IPS DF 6.9 (cell line): Measurements from ENCODE around the gene IFI44.
A peak's percentile ranks its signal among the peaks of the same experiment; 100 is the strongest.

Source experiments
- DNase-seq: peaks from one replicate; pipeline ENCODE4 v3.0.0-alpha.2; 2013; ENCODE audit warnings: low read depth, low spot score
- H3K27ac ChIP-seq: one replicate; pipeline ENCODE4 v1.5.1; 2013; ENCODE audit warnings: low read length, control low read depth
- H3K27me3 ChIP-seq: 2 replicates; pipeline ENCODE4 v1.6.1; 2013; ENCODE audit warnings: mild to moderate bottlenecking, low read length; ENCODE audit not compliant: control insufficient read depth, insufficient read depth
- H3K36me3 ChIP-seq: 2 replicates; pipeline ENCODE4 v1.6.1; 2013; ENCODE audit warnings: low read length; ENCODE audit not compliant: control insufficient read depth, insufficient read depth
- H3K4me1 ChIP-seq: 2 replicates; pipeline ENCODE4 v1.6.1; 2013; ENCODE audit warnings: low read length; ENCODE audit not compliant: control insufficient read depth, insufficient read depth
- H3K4me3 ChIP-seq: 2 replicates; pipeline ENCODE4 v1.5.1; 2013; ENCODE audit warnings: mild to moderate bottlenecking, low read length
- H3K9me3 ChIP-seq: 2 replicates; pipeline ENCODE4 v1.6.1; 2013; ENCODE audit warnings: low read length, inconsistent platforms; ENCODE audit not compliant: control insufficient read depth, insufficient read depth
- WGBS: extraction: QIAGEN DNeasy Blood & Tissue Kit; methylation state at CpG from one replicate; pipeline ENCODE4 v1.1.7; 2013; ENCODE audit warnings: mixed read lengths, missing lambda C conversion rate; ENCODE audit not compliant: insufficient read length, insufficient coverage; 5-methylcytosine and 5-hydroxymethylcytosine counted together

IFI44 gene

DNA sequence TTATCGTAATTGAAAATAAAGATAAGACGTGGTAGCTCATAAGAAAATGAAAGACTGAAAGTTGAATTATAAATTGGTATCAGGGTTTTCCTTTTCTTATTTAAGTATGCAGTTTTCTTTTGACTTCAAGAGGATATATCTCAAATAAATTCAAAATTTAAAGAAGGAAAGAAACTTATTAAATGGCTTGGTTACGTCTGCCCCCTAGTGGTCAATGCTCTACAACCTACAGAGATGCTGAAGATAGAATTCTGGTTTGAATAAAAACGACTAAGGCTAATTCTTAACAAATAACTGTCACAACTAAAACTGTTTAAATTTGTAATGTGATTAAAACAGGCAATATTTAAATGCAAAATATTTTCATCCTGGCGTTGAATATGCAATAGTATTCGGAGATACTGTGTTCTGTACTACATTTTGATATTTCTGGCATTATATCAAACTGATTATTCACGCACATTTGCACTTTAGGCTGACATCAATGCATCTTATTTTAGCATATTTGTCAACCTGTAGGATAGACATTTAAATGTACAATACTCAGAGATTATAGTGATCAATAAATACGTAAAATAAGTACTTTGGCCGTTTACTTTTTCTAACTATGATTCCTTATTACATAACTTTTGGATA is 26.8 kb downstream of the IFI44 start:
- no peak overlapping the region for H3K27ac ChIP-seq
- 100% methylated on average over 2 of the region's 9 CpGs for WGBS
- no peaks in the 10 kb centered on the region for H3K9me3 ChIP-seq
- no peak overlapping the region for H3K4me3 ChIP-seq
- no peaks in the 10 kb centered on the region; the same call in 1 of the 2 replicates for H3K4me1 ChIP-seq
- H3K36me3 ChIP-seq: no peaks in the 10 kb centered on the region
- DNase-seq: peak; percentile 18
- H3K27me3 ChIP-seq: no peaks in the 10 kb centered on the region

DNA sequence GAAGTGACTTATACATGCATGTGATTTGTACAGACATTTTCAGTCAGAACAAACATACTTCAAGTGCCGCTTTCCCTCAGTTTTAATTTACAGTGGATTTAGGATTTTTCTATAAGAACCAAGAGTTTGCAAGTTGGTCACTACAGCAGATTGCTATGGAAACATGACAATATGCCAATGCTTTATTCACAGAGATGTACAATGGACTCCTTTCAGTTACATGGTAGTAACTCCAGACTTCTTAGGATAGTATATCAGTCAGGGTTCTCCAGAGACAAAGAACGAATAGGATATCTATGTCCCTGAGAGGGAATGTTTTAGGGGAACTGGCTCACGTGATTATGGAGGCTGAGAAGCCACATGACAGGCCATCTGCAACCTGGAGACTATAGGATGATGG is 27.4 kb downstream of the IFI44 start:
- no CpG with 5 or more reads among the region's 3 CpGs for WGBS
- no peak overlapping the region for H3K27ac ChIP-seq
- H3K9me3 ChIP-seq: no peaks in the 10 kb centered on the region
- no peak for DNase-seq
- H3K36me3 ChIP-seq: no peaks in the 10 kb centered on the region
- no peaks in the 10 kb centered on the region for H3K27me3 ChIP-seq
- H3K4me3 ChIP-seq: no peak overlapping the region
- H3K4me1 ChIP-seq: no peaks in the 10 kb centered on the region; the same call in 1 of the 2 replicates

DNA sequence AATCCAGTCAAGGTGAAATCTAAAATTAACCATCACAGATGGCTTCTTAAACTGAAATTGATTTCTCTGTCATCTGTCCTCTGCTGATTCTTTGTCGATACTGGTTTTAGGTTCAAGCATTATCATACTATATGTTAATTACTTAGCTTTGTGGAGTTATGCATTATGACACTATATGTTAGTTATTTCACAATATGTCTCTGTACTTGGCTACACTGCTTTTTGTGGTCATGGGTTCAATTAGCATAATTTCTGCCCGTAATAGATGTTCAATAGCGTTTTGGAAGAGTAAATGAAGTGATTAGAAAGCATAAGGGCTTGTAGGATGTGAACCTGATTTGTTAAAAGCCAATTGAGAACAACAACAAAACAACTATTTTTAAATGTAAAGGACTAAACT is 28.2 kb downstream of the IFI44 start:
- Histone ChIP-seq H3K9me3 (no peaks in the 10 kb centered on the region), H3K4me1 (no peaks in the 10 kb centered on the region; the same call in 1 of the 2 replicates), H3K27ac (no peak overlapping the region), H3K4me3 (no peak overlapping the region), H3K27me3 (no peaks in the 10 kb centered on the region), H3K36me3 (no peaks in the 10 kb centered on the region)
- no CpG with 5 or more reads among the region's 3 CpGs for WGBS
- no peak for DNase-seq

- H3K4me3 ChIP-seq: no peak overlapping the region
- DNase-seq: no peak
Observed at GRCh38 chr1:78678324-78678723, 28.7 kb downstream of the IFI44 start.

GRCh38 chr1:78681265-78681664 is 31.6 kb downstream of the IFI44 start:
- Histone ChIP-seq H3K27me3 (no peaks in the 10 kb centered on the region), H3K4me1 (no peaks in the 10 kb centered on the region; the same call in 1 of the 2 replicates), H3K9me3 (no peaks in the 10 kb centered on the region), H3K4me3 (no peak overlapping the region), H3K27ac (no peak overlapping the region), H3K36me3 (no peaks in the 10 kb centered on the region)
- WGBS: no CpG with 5 or more reads among the region's 2 CpGs
- no peak for DNase-seq

More at GRCh38 chr1:78678324-78678723, 28.7 kb downstream of the IFI44 start:
- H3K9me3 ChIP-seq: no peaks in the 10 kb centered on the region
- H3K36me3 ChIP-seq: no peaks in the 10 kb centered on the region
- H3K27ac ChIP-seq: no peak overlapping the region
- H3K4me1 ChIP-seq: no peaks in the 10 kb centered on the region; the same call in 1 of the 2 replicates
- no peaks in the 10 kb centered on the region for H3K27me3 ChIP-seq

DNA sequence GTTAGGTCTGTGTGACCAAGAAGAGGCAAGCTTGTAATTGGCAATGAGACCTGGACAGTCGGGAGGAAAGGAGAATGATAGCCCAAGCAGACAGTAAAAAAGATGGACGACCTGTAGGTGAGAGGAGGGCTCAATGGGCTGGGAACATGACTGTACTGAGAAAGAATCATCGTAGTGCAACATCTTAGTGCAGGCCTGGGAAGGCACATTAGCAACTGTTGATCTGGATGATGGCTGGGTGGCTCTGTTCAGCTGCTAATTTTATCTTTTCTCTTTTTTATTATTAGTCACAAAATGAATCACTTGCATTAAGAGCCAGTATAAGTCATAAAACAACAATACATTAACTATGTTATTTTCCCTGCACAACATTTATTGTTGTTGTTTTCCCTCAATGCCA is 32.9 kb downstream of the IFI44 start:
- no peak for DNase-seq
- no peaks in the 10 kb centered on the region; the same call in 1 of the 2 replicates for H3K4me1 ChIP-seq
- no peaks in the 10 kb centered on the region for H3K27me3 ChIP-seq
- no peaks in the 10 kb centered on the region for H3K36me3 ChIP-seq
- no peaks in the 10 kb centered on the region for H3K9me3 ChIP-seq
- H3K4me3 ChIP-seq: no peak overlapping the region
- H3K27ac ChIP-seq: no peak overlapping the region
- WGBS: no CpG with 5 or more reads among the region's 3 CpGs

GRCh38 chr1:78683079-78683478 is 33.4 kb downstream of the IFI44 start:
- no peaks in the 10 kb centered on the region for H3K36me3 ChIP-seq
- no peaks in the 10 kb centered on the region for H3K27me3 ChIP-seq
- no peak for DNase-seq
- no peak overlapping the region for H3K4me3 ChIP-seq
- H3K9me3 ChIP-seq: no peaks in the 10 kb centered on the region
- H3K27ac ChIP-seq: no peak overlapping the region
- WGBS: no CpG with 5 or more reads among the region's 2 CpGs
- H3K4me1 ChIP-seq: no peaks in the 10 kb centered on the region; the same call in 1 of the 2 replicates

DNA sequence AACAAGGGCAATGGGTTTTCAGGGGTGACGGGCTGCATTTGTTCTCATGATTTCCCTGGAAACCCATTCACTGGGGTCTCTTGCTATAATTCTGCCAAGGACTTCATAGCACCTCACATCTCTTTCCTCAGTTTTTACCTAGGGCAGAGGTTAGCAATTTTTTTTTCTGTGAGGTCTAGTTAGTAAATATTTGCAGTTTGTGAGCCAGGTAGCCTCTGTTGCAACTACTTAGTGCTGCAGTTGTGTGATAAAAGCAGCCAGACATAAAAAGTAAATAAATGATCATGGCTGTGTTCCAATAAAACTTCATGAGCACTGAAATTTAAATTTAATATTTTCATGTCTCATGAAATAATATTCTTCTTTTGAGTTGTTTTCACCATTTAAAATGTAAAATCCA is 37.7 kb downstream of the IFI44 start:
- Histone ChIP-seq H3K27ac (no peak overlapping the region), H3K27me3 (no peaks in the 10 kb centered on the region; the same call in 1 of the 2 replicates), H3K9me3 (no peaks in the 10 kb centered on the region), H3K4me1 (no peaks in the 10 kb centered on the region), H3K4me3 (no peak overlapping the region), H3K36me3 (no peaks in the 10 kb centered on the region)
- no peak for DNase-seq
- WGBS: no CpG with 5 or more reads among the region's 1 CpG

DNA sequence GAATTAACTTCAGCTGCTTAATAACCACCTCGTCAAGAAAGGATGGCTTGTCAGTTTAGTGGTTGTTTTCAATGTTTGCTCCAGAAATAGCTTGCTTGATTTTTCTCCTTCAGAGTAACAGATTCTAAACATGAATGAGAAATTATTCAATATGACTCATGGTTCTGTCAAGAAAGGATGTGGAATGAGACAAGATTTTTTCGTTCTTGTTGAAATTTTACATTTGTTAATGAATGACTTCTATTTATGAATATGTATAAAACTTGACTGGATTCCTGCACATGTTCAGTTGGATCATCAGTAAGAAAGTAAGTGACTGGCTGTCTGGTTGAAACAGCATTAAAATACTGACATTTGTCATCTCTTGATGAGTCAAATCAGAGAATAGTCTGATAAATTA is 38.3 kb downstream of the IFI44 start:
- no peak for DNase-seq
- no peaks in the 10 kb centered on the region for H3K9me3 ChIP-seq
- H3K27ac ChIP-seq: no peak overlapping the region
- no CpG with 5 or more reads among the region's 2 CpGs for whole genome bisulfite sequencing
- no peaks in the 10 kb centered on the region; the same call in 1 of the 2 replicates for H3K27me3 ChIP-seq
- H3K36me3 ChIP-seq: no peaks in the 10 kb centered on the region
- no peaks in the 10 kb centered on the region for H3K4me1 ChIP-seq
- H3K4me3 ChIP-seq: no peak overlapping the region

DNA sequence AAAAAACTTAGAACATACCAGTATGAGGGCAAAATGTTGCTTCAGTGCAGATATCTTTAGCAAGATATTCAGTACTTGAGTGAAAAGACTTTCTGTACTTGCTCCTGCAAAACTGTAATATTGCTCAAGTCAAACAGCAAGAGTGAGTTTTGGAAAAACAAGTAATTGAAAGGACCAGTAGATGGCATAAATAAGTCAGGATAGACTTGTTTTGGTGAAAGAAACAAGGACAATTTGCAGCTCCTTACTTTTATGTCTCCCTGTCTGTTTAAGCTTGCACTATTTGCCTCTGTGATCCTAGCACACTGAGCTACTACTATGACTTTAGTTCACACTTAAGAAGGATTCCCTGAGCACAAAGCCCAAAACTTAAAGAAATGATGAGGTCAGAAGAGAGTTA is 39.1 kb downstream of the IFI44 start:
- DNase-seq: no peak
- Histone ChIP-seq H3K27me3 (no peaks in the 10 kb centered on the region; the same call in 1 of the 2 replicates), H3K27ac (no peak overlapping the region), H3K9me3 (no peaks in the 10 kb centered on the region), H3K36me3 (no peaks in the 10 kb centered on the region), H3K4me1 (no peaks in the 10 kb centered on the region), H3K4me3 (no peak overlapping the region)

GRCh38 chr1:78690516-78690915 is 40.9 kb downstream of the IFI44 start:
- H3K4me1 ChIP-seq: no peaks in the 10 kb centered on the region
- H3K27me3 ChIP-seq: no peaks in the 10 kb centered on the region; the same call in 1 of the 2 replicates
- H3K4me3 ChIP-seq: no peak overlapping the region

More at GRCh38 chr1:78690516-78690915, 40.9 kb downstream of the IFI44 start:
- Histone ChIP-seq H3K27ac (no peak overlapping the region), H3K9me3 (no peaks in the 10 kb centered on the region), H3K36me3 (no peaks in the 10 kb centered on the region)
- DNase-seq: no peak
- WGBS: no CpG with 5 or more reads among the region's 3 CpGs
